Renal pelvis (tissue), 4 donors: ENCODE data around the gene BRME1. TPM values are rescaled to one million over a fixed set of nuclear protein-coding genes. Genes with fewer than 3 reads are reported as not detected.

ENCODE experiments used
- DNase-seq: peaks from one replicate; pipeline ENCODE4 v3.0.0-alpha.2; 2013
- polyA plus RNA-seq, 3 donors: library from polyadenylated mRNA; unstranded; fragments of 120-200 nt; gene quantifications; one replicate each; pipeline ENCODE4 v1.2.1, GENCODE V29; 2013; ENCODE audit not compliant: insufficient read length in 3 of 3

Gene BRME1
- polyA plus RNA-seq, 3 donors, result 6.3 to 9.9 (median 7.1) TPM

DNA sequence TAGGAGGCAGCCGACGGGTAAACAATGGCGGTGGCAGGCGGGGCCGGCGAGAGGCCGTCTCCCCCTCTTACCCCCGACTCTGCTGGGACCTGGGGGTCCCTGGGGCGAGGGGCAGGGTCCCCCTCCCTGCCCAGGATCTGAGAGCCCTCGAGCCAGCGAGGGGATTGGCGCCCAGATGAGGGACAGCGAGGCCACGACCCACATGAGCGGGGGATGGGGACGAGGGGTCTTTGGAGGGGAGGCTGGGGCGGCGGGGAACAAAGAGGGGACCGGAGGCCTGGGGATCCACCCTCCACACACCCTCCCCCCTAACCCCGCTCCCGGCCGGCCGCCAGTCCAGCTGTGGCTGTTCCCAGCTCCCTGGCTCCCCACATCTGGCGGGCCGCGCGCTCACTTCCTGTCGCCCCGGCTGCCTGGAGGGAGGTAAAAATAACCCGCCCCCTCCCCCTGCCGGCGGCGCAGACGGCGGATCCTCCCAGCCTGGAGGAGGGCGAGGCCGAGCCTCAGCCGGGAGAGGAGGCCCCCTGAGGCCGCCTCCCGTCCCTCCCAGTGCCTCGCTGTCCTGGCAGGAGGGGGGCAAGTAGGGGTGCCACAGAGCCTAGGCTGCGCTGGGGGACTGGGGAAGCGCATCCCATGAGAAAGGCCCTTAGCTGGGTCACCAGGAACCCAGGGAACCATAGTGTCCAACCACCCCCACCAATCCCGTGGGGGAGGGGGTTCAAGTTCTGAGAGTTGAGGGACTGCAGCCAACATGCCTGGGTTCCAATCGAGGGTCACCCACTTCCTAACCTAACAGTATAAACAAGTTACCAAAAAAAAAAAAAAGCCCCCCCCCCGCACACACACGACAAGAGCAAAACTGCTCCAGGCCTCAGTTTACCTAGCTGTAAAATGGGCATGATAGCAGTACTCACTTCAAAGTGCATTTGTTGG is 58.2 kb downstream of the BRME1 start:
- peak; percentile 93 for DNase-seq

DNA sequence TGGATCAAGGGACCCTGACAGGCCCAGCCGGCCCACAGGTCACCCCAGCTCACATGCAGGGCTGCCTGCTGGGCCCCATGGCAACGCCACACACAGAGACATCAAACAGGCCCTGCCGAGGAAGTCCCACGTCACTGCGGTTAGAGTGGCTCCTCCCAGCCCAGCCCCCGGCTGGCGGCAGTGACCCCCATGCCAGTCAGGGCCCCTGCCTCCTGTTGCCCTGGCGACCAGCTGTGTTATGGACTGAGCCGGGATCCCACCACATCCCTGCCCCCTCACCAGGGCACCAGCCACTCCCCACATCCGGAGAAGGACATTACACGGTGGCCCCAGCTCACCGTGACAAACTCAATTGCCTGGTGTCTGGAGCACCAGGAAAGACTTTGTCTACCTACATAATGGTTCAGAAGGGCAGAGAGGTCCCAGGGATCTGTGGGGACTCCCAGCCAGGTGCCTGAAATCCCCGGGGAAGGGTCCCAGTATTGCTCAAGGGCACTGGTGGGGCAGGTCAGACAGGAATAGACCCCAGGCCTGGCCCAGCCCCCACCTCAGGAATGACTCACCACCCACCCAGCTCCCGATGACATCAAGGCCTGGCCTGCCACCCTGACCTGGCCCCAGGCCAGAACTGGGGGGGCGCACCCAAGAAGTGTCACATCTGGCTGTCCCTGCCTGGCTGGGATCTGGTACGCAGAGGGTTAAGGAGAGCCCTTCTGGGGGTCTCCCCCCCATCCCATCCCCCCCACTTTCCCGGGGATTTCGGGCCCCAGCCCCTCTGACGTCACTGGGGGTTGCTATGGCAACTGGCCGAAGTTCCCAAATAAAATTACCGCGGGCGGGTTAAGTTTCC is 59.1 kb downstream of the BRME1 start:
- peak; percentile 95 for DNase-seq

DNA sequence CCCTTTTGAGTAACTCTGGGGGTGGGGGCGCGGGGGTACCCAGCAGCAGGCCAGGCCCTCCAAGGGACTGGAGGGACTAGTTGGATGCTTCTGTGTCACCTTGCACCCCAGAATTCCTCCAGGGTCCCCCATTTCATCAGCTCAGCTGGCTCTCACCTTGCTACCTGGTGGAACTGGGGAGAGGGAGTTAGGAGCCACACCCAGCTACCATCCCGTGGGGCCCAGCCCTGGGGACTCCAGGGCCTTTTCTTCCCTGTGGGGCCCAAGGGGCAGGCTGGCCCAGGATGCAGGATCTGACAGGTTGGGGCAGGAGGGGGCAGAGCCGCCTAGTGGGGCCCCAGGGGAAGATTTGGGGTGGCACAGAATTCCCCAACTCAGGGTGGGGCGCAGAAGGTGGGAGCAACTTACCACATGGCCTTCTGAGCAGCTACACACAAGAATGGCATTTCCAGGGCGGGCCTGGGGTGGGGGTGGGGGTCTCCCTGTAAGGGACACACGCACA is 61.7 kb downstream of the BRME1 start:
- no peak for DNase-seq

DNA sequence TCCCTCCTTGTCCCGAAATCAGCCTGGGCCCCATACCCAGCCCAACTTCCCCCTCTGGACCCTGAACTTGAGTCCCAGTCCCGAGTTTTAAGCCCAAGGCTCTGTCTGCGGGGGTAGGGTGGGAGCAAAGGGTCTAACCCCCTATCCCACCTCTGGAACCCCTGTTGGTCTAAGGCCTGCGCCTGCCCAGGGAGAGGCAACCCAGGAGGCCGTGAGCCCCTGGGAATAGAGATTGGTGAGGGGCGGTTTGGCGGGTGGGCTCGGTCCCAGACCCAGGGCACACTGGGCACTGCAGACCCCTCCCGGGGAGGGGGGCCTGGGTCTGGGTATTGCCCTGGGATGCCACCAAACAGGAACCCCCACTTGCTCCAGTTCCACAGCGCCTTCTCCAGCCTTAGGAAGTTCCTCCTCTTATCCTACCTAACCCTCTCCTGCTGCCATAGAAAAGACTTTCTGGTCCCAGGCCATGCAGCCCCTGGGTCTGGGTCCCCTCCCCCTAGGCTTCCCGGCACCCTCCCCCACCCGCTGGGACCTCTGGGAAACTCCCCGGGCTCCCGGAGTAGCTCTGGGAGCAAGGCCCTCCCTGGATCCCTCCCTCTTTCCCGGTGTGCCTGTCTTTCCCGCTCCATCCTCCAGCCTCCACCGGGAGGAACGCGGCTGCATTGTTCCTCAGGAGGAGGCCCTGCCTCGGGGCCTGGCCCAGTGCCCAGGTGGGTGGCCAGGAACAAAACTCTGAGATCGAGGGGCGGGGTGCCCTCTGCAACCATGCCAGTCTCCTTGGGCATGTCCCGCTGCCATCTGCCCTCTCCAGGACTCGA is 62.6 kb downstream of the BRME1 start:
- DNase-seq, result no peak

DNA sequence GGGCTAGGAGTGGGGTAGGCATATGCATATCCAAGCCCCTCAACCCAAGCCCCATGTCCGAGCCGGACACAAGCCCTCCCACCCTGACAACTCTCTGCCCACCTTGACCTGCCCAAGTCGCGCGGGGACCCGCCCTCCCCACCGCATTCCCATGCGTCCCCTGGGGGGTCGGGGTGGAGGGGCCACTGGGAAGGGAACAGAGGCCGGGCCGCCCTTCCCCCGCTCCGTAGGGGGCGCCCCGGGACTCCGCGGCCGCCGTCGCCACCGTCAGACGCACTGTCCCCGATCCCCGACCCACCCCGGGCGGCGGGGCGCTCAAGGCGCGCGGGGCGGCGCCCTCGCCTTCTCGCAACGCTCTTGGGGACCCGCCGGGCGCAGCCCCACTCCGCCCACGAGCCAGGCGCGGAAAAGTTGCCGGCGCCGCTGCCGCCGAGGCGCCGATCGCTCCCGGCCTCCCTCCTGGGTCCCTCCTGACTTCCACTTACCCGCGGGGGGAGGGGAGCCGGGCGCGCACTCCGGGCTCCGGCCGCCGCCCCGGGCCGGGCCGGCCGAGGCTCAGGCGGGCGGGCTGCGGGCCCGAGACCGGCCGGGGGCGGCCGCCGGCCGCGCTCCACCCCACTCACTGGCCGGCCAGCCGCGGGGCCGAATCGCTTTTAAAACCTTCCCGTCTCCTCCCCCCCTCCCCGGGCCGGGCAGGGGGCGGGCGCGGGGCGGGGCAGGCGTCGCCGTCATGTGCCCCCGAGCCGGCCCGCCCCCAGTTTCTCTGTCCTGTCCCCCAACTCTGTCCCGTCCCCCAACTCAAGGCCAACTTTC is 63.4 kb downstream of the BRME1 start:
- no peak for DNase-seq

DNA sequence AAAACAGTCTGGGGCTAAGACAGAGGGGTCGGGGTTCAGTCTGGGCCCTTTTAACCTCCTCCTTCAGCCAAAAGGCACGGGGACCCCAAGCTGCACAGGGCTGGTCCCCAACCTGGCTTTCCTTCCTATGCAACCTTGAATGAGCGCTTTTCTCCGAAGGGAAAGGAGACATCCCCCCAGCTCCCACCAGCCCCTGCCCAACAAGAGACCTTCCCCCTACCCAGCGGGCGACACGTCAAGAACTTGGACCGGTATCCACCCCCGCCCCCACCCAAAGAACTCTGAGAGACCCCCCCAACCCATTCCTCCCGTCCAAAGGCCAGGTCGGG is 64.0 kb downstream of the BRME1 start:
- no peak for DNase-seq

DNA sequence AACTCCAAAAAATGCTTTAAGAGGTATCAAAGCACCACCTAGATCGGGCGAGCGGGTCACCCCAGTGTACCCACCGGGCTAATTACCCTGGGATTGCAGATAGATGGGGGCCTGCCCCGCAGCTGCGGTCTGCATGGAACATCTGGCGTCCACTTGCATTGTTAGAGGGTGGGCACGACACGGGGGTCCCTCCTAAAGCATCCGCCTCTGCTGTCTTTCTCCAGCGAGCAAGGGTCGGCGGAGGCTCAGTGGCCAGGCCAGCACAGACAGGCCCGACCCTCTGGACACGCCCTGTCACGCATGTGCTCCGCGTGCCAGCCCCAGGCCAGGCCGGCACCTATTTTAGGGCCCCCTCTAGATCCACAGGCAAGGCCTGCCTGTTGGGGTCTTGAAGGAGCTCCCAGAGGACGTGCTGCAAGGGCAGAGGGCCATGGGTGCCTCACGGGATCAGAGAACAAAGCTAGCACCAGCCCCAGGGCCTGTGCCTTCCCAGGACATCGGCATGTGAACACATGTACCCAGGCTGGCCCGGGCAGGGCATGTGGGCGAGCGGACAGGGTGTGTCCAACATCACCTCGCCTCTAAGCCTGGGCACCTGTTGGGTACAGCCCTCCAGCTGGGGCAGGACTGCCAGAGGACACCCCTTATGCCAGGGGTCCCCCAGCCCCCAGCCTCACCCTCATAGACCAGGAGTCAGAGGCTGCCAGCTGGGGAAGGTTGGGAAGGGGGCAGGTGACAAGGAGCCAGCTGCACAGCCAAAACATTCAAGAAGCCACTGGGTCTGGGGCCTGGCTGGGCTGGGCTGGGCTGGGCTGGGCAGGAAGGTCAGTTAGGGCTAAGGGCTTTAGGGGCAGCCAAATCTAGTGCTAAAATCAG is 64.6 kb downstream of the BRME1 start:
- DNase-seq, result no peak

DNA sequence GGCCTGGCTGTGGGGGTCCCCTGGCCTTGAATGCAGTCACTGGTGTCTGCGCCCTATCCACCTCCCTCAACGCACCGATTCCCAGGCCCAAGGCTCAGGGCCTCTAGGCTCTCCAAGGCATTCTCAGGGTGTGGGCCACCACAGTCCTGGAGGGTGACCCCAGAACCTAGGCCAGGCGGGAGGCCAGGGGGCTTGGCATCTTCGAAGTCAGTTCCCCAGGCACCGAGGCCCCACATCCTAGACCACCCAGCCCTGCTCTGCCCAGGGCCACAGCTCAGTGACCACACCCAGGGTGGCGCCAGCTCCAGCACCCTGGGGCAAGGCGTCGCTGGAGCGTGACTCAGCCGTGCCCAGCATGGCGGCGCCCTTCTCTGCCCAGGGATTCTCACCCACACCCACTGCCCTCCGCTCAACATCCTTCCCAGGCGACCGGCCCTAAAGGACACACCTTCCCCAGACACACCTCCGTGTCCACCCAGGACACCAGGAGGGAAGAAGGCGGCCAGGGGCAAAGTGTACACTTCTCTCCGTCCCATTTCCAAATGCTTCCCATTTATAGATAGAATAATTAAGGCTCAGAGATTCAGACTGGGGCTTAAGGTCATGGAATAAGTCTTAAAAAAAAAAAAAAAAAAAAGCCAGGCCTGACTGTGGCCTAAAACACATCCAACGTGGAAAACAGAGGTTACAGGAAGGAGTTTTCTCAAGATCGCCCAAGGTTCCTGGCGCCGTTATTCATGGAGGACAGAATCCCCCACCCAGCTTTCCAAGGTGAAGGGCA is 65.4 kb downstream of the BRME1 start:
- DNase-seq, result no peak

DNA sequence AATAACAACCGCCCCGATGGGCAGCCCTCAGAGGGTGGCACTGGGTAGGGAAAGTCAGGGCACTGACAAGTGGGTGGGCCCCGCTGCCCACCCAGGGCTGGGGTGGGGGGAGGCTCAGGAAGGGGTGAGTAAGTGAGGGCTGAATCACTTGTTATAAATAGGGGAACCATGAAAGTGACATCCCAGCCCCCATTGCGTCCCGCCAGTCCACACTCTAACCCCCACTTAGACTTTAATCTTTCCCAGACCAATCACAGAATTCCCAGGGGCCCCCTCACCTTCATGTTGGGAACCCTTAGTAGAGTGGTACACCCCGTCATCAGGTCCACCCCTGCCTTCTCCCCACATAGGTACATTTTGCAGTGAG is 66.0 kb downstream of the BRME1 start:
- no peak for DNase-seq

DNA sequence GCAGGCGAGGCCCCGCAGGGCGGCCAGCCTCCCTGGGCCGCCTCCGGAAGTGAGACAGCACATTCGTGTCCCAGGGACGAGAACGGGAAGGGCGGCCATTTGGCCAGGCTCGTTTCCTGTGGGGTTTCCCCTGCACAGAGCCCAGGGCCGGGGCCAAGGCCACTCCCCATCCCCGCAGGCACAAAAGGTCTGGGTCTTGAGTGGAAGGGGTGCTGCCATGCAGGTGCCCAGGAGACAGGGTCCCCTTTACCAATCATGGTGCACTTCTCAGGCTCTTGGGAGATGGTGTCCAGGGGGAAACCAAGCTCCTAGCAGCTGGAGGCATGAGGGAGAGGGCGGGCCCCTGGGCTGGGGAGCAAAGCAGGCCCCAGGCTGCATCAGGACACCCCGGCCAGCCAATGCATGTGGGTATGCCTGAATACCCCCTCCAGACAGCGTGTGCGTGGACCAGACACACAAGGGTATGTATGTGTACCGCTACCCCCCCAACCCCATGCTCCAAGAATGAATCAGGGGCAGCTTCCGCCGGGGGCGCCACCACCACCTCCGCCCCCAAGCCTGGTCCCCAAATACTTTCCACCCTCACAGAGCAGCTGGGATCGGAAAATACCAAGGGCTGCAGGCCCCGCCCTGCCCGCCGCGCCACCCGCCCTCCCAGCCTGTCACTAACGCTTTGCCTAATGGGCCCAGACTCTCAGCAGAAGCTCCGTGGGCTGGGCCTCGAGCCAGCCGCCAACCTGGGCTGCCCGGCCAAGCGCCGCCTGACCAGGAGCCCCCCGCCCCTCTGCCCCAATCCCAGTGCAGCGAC is 66.6 kb downstream of the BRME1 start:
- no peak for DNase-seq

DNA sequence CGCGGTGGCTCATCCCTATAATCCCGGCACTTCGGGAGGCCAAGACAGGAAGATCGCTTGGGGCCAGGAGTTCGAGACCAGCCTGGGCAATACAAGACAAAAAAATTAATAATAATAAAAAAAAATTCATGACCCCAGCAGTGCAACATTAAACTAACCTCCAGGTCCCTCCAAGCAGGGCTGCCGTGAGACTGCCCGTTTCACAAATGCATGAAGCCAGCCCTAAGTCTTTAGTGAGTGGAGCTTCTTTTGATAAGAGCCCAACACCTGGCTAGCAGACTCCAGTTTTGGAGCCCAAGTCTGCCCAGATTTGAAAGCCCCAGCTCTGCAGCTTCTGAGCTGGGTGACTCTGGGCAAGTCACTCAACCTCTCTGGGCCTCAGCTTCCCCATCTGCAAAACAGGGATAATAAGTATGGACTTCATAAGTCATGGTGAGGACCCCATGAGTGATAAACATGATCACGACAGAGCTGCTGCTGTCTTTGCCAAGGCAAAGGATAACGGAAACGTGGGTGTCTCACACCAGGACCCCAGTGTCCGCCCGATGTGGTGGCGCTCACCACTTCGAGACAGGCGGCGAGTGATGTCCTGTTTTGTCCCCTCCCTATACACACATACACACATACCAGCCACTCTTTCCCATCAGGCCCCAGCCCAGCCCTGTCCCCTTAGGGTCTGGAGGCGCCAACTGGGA is 67.3 kb downstream of the BRME1 start:
- no peak for DNase-seq

DNA sequence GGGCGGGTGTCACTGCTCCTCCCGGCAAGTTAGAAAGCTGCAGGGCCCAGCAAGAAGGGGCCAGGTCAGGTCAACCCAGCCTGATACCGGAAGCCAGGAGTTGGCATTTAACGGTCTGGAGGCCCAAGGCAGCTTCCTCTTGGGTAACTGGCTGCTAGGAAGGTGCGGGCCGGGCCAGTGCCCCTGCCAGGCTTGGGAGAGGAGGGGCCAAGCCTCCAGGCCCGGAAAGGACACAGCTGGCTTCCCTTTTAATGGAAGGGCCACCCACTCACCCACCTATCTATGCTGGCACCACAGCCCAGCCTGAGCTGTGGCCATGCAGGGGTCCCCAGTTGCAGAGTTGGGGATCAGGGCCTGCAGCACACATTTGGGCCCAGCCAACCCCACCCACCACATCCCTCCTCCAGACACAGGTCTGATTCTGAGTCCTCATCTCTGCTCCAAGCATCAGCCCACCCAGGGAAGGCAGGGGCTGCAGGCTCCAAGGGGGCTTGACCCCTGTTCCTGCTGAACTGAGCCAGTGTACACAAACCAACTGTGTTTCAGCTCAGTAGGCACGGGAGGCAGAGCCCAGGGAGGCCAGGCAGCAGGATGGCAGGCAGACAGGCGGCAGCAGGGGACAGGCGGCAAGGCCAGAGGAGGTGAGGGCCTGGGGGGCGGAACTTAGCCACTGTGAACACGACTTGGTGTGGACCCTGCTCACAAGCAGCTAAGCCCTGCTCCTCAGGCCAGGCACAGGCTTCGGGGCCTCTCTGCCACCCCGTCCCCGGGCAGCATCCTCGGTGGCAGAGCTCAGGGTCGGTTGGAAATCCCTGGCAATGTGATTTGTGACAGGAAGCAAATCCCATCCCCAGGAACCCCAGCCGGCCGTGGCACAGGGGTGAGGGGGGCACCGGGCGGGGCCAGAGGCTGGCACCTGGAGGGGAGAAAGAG is 69.9 kb downstream of the BRME1 start:
- no peak for DNase-seq

DNA sequence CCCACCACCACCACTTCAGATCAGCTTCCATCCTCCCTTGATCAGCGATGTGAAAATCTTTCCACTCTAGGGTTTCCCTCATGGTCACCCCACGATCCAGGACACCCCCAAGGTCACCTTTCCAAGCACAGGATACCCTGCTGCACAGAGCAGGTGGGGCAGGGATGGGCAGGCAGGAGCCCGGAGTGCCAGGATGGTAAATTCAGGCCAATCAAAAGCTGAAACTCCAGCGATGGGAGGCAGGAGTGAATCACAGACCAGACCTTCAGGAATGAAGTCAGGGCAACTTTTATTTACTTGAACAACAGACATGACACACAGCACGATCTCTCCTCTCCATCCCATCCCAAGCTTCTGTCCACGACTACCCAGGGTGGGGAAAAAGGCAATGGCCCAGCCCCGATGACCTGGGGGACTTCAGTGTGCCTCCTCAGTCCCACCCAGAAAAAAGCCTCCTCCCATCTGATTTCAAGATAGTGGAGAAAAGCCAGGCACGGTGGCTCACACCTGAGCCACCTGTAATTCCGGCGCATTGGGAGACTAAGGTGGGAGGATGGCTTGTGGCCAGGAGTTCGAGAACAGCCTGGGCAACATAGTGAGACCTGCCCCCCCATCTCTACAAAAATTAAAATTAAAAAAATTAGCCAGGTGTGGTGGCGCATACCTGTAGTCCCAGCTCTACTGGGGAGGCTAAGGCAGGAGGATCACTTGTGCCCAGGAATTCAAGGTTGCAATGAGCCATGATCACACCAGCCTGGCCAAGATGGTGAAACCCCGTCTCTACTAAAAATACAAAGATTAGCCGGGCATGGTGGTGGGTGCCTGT is 71.5 kb downstream of the BRME1 start:
- no peak for DNase-seq

DNA sequence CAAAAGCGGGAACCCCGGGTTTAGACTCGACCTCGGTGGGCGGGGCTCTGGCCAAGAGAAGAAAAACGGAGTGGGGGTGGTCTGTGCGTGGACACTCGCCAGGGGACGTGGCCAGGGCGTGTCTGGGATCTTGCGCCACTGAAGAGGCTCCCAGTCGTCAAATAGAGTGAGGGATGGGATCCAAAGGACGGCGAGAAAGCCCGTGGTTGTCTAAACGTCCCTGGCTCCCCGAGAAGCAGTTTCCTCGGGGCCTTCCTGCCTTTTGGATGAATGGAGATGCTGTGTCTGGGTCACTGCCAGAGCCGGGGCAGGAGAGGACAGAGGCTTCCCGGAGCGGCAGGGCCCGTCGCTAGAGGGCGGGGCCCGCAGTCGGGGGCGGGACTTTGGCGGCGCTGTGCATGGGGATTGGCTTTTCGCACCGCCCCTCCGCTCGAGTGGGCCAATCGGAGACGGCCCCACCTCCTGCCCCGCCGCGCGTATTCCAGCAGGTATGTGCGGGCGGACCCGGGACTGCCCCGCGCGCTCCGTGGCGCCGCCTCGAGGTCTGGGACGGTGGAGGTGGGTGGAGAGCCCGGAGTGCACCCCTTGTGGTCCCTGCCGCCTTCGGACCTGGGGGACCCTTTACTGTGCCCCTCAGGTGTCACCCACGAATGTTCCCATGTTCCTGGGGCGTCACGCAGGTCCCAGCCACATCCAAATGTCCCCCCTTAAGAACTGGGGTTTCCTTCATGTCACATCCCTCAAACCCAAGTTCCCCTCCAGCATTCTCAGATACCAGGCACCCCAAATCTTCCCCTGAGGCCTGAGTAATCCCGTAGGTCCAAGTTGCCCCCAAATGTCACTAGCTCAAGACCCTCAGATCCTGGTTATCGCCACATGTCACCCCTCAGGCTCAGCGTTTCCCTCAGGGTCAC is 72.3 kb downstream of the BRME1 start:
- peak; percentile 90 for DNase-seq
